GM10266 (cell line): ENCODE data around the gene IMPG2.

ENCODE experiments used
- DNase-seq: peaks from one replicate; pipeline ENCODE4 v3.0.0; 2012; ENCODE audit errors: extremely low spot score
- TF ChIP-seq, protein P1 (sequence below): IDR thresholded peaks from 2 replicates; pipeline ENCODE4 v1.5.1; 2012; ENCODE audit warnings: mild to moderate bottlenecking, low read depth; ENCODE audit not compliant: control insufficient read depth, insufficient read depth; ENCODE audit errors: missing control alignments

The IMPG2 gene

DNA sequence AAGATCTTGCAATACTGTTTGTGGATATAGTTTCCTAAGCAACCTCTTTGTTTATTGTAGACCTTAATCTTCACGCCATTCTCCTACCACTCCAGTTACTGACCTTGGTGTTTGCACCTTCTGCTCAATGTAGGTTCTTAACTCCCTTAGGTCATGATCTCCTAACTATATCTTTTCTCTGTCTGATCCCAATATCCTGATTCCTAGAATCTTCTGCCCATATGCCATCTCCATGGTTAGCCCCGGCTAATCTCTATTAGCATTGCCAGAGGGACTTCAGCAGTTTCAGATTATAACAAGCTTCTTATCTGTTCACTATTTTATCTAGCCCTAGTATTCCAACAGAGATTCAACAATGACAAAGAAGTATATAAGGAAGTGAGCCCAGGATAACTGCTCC lies 64.9 kb downstream of the IMPG2 start:
- DNase-seq: no peak
- TF ChIP-seq, protein P1, sequence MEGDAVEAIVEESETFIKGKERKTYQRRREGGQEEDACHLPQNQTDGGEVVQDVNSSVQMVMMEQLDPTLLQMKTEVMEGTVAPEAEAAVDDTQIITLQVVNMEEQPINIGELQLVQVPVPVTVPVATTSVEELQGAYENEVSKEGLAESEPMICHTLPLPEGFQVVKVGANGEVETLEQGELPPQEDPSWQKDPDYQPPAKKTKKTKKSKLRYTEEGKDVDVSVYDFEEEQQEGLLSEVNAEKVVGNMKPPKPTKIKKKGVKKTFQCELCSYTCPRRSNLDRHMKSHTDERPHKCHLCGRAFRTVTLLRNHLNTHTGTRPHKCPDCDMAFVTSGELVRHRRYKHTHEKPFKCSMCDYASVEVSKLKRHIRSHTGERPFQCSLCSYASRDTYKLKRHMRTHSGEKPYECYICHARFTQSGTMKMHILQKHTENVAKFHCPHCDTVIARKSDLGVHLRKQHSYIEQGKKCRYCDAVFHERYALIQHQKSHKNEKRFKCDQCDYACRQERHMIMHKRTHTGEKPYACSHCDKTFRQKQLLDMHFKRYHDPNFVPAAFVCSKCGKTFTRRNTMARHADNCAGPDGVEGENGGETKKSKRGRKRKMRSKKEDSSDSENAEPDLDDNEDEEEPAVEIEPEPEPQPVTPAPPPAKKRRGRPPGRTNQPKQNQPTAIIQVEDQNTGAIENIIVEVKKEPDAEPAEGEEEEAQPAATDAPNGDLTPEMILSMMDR: no peak

DNA sequence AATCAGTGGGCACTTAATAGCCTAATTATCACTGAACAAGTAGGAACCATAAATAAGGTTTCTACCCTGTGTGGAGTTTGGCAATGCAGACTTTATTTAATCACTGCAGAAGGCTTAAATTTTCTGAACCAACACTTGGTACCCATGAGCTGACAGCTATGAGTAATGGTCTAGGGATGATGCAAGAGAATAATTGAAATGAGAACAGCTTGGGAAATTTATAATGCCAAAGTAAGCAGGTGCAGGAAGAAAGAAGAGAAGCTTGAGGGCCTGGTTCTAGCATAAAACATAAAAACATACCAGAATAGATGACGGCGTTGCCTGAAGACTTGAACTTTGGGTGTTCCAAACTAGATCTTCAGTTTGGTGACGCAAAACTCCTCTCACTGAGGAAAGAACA lies 67.0 kb downstream of the IMPG2 start:
- TF ChIP-seq, protein P1: no peak
- DNase-seq: no peak

DNA sequence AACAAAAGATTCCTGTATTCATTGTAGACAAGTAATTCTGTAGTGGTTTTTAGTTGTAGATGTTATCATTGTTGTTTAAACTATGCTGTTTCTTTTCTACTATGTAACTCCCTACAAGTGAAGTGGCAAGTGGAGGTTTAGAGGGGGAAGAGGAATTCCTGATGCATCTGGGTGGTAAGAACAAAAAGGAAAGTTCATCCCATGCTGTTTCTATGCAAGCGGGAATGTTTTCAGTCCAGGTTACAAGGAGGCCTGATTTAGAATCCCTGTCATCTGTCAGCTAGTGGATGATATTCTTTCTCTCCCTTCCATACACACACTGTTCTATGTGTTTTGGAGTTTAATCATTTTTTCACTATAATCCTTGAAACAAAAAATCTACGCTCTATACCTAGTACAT lies 67.4 kb downstream of the IMPG2 start:
- no peak for DNase-seq
- TF ChIP-seq, protein P1: no peak

DNA sequence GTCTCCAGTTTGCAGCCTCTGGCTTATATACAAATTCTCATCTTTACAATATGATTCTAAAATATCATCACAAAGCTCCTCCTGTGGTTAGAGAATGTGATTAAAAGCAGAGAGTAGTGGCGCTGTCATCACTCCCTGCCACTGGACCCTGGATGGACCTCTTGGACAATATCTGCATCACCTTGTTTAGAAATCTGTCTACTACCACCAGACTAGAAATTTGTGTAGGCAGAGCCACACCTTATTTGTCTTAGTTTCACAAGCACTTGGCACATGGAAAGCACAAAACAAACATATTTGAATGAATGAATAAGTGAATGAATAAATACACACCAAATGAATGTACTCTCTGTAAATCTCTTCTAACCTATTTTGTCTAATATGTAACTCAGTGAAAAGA lies 68.1 kb downstream of the IMPG2 start:
- no peak for DNase-seq
- TF ChIP-seq, protein P1: no peak

DNA sequence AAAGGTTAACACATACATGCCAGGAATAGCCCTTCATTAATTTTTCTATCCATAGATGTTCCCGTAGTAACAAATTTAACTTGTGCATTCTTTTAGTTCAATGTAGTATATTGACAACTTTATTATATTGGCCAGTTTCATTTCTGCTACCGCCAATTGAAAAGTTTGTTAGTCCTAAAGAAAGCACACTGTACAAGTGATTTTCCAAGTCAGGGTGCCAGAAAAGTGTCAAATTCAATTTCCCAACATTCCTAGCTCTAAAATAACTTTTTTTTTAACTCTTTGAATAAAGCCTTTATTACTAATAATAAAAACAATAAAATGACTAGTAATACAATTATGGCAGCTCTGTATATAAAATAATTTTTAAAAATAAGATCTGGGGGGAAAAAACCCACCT lies 68.9 kb downstream of the IMPG2 start:
- TF ChIP-seq, protein P1: no peak
- no peak for DNase-seq

DNA sequence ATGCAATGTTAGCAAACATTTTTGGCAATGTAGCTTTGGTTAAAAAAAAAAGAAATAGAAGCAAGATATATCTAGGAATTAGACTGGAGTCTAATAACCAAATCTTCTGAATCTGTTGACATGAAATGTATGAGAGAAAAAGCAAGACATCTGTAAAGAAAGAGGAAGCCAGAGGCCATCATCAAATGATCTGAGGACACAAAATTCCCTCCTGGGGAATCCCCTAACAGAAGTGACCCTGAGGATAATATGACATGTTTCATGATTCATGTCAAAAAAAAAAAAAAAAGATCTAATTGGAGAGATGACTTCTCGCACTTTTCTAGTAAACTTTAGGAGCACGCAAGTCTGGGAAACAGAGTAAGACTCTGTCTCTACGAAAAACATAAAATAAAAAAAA lies 70.9 kb downstream of the IMPG2 start:
- TF ChIP-seq, protein P1: no peak
- DNase-seq: peak; percentile 10

DNA sequence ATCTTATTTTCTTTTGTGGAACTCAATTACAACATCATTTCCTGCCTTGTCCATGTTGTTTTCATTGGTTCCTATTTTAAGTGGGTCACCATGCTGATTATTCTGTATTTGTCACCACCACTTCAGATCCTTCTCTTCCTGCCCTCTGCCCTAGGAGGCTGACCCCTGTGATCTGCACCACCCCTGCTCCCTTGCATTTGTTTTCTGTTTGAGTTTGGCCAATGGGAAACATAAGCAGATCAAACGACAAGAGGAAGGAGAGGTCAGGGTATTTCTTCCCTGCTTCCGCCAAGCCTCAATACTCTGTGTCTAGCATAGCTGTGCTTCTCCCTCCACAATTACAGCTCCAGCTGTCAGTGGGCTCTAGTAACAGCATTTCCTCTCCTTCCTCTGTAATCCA lies 71.6 kb downstream of the IMPG2 start:
- TF ChIP-seq, protein P1: no peak
- DNase-seq: no peak

DNA sequence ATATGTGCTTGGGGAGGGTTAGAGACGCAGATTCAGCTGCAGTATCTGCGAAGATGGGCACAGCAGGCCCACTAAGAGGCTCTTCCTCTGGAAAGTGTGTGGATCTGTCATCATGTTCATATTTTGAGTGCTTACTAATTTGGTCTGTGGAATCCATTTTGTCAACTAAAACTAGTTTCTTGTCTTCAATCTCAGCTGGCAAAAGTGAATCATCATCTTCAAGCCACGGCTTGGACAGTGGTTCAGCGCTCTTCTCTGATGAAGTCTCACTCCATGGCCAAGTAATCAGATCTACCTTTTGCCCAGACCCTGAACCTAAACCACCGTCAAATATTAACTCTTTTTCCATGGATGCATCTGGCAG lies 76.2 kb downstream of the IMPG2 start:
- DNase-seq: no peak
- TF ChIP-seq, protein P1: no peak
